ENCODE measurements around the gene PRIM1. TPM values are rescaled to one million over a fixed set of nuclear protein-coding genes. Genes with fewer than 3 reads are reported as not detected.

Gene PRIM1
- total RNA-seq, 6 donors from 2014 or later: 3.5 to 19.9 (median 8.4) TPM

DNA sequence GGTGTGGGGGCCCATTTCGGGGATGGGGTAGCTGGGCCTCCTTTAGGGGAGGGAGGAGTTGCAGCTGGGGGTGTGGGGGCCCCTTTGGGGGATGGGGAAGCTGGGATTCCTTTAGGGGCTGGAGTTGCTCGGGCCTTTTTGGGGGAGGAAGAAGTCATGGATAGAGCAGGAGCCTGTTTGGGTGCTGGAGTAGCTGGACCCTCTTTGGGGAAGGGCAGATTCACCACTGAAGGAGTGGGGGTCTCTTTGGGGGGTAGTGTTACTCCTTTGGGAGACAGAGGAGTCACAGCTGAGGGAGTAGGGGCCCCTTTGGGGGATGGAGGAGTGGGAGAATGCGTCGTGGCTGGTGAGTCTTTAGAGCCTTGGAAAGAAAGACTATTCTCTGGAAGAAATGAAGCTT lies 33.5 kb downstream of the PRIM1 start:
- no peak for ATAC-seq (ENCODE audit: low FRiP score in 2 of 2)
- DNase-seq: no peak
- Histone ChIP-seq H3K36me3 (peaks cover 6 to 67% (median 26%) of the 10 kb centered on the region in 4 donors), H3K9me3 (no peaks in the 10 kb centered on the region), H3K27ac (peak overlapping the region in 2 of 4 donors; percentile 25 to 37), H3K27me3 (no peaks in the 10 kb centered on the region), H3K4me3 (no peak overlapping the region), H3K4me1 (peaks cover 56 to 89% (median 67%) of the 10 kb centered on the region in 4 donors)
- WGBS, 2 donors: 67 to 69% methylated on average over 4 of the region's 4 CpGs
- TF ChIP-seq POLR2A (IDR thresholded peaks at IDR 0.05) (no peak), EP300 (IDR thresholded peaks at IDR 0.05) (no peak), POLR2AphosphoS5 (IDR thresholded peaks at IDR 0.05) (no peak)
- TF ChIP-seq, protein P1, sequence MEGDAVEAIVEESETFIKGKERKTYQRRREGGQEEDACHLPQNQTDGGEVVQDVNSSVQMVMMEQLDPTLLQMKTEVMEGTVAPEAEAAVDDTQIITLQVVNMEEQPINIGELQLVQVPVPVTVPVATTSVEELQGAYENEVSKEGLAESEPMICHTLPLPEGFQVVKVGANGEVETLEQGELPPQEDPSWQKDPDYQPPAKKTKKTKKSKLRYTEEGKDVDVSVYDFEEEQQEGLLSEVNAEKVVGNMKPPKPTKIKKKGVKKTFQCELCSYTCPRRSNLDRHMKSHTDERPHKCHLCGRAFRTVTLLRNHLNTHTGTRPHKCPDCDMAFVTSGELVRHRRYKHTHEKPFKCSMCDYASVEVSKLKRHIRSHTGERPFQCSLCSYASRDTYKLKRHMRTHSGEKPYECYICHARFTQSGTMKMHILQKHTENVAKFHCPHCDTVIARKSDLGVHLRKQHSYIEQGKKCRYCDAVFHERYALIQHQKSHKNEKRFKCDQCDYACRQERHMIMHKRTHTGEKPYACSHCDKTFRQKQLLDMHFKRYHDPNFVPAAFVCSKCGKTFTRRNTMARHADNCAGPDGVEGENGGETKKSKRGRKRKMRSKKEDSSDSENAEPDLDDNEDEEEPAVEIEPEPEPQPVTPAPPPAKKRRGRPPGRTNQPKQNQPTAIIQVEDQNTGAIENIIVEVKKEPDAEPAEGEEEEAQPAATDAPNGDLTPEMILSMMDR (IDR thresholded peaks at IDR 0.05): no peak

DNA sequence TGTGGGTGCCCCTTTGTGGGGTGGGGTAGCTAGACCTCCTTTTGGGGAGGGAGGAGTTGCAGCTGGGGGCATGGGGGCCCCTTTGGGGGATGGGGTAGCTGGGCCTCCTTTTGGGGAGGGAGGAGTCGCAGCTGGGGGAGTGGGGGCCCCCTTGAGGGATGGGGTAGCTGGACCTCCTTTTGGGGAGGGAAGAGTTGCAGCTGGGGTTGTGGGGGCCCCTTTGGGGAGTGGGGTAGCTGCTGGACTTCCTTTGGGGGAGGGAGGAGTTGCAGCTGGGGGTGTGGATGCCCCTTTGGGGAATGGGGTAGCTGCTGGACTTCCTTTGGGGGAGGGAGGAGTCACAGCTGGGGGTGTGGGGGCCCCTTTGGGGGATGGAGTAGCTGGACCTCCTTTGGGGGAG lies 34.0 kb downstream of the PRIM1 start:
- ATAC-seq (ENCODE audit: low FRiP score in 2 of 2): no peak
- DNase-seq: no peak
- Histone ChIP-seq H3K9me3 (no peaks in the 10 kb centered on the region), H3K36me3 (peaks cover 11 to 72% (median 31%) of the 10 kb centered on the region in 4 donors), H3K27ac (peak overlapping the region in 2 of 4 donors; percentile 25 to 37), H3K4me1 (peaks cover 51 to 85% (median 63%) of the 10 kb centered on the region in 4 donors), H3K27me3 (no peaks in the 10 kb centered on the region), H3K4me3 (no peak overlapping the region)
- TF ChIP-seq POLR2AphosphoS5 (IDR thresholded peaks at IDR 0.05) (no peak), EP300 (IDR thresholded peaks at IDR 0.05) (no peak), POLR2A (IDR thresholded peaks at IDR 0.05) (no peak)
- TF ChIP-seq, protein P1 (IDR thresholded peaks at IDR 0.05): no peak
- WGBS, 2 donors: 11 to 60% methylated on average over 1 of the region's 1 CpG

DNA sequence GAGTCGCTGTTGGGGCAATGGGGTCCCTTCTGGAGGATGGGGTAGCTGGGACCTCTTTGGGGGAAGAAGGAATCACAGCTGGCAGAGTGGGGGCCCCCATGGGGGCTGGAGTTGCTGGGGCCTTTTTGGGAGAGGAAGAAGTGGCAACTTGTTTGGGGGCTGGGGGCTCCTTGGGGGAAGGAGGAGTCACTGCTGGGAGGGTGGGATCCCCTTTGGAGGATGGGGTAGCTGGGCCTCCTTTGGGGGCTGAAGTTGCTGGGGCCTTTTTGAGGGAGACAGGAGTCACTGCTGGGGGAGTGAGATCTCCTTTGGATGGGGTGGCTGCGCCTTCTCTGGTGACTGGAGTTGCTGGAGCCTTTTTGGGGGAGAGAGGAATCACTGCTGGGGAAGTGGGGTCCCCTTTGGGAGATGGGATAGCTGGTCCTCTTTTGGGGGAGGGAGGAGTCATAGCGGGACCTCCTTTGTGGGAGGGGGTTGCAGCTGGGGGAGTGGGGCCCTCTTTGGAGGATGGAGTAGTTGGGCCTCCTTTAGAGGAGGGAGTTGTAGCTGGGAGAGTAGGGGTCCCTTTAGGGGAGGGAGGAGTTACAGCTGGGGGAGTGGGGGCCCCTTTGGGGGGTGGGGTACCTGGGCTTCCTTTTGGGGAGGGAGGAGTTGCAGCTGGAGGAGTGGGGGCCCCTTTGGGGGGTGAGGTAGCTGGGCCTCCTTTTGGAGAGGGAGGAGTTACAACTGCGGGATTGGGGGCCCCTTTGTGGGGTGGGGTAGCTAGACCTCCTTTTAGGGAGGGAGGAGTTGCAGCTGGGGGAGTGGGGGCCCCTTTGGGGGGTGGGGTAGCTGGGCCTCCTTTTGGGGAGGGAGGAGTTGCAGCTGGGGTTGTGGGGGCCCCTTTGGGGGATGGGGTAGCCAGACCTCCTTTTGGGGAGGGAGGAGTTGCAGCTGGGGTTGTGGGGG lies 34.9 kb downstream of the PRIM1 start:
- 83 to 85% methylated on average over 3 to 4 of the region's 4 CpGs for WGBS, 2 donors
- Histone ChIP-seq H3K27ac (peak overlapping the region in 2 of 4 donors; percentile 7 to 41), H3K27me3 (no peaks in the 10 kb centered on the region), H3K4me1 (peaks cover 42 to 75% (median 53%) of the 10 kb centered on the region in 4 donors), H3K9me3 (no peaks in the 10 kb centered on the region), H3K36me3 (peaks cover 21 to 74% (median 41%) of the 10 kb centered on the region in 4 donors), H3K4me3 (no peak overlapping the region)
- TF ChIP-seq, protein P1 (IDR thresholded peaks at IDR 0.05): no peak
- no peak for TF ChIP-seq POLR2A (IDR thresholded peaks at IDR 0.05)
- no peak for TF ChIP-seq POLR2AphosphoS5 (IDR thresholded peaks at IDR 0.05)
- TF ChIP-seq EP300 (IDR thresholded peaks at IDR 0.05): no peak
- DNase-seq (no peak), ATAC-seq (ENCODE audit: low FRiP score in 2 of 2) (no peak)

DNA sequence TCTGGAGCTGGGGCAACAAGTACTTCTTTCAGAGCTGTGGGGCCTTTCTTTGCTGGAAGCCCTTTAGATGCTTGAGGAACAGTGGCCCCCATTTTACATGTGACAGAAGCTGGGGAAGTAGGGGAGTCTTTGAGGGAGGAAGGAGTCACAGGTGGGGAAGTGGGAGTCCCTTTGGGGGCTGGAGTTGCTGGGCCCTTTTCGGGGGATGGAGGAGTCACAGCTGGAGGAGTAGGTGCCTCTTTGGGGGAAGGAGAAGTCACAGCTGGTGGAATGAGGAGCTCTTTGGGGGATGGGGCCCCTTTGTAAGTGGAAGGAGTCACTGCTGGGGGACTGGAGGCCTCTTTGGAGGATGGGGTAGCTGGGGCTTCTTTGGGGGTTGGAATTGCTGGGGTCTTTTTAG lies 35.7 kb downstream of the PRIM1 start:
- peaks cover 35 to 68% (median 46%) of the 10 kb centered on the region in 4 donors for H3K4me1 ChIP-seq
- ATAC-seq (ENCODE audit: low FRiP score in 2 of 2) (no peak), DNase-seq (no peak)
- WGBS, 2 donors: 39 to 64% methylated on average over 1 of the region's 1 CpG
- TF ChIP-seq, protein P1 (IDR thresholded peaks at IDR 0.05): no peak
- TF ChIP-seq POLR2A (IDR thresholded peaks at IDR 0.05): no peak
- no peak for TF ChIP-seq EP300 (IDR thresholded peaks at IDR 0.05)
- no peak for TF ChIP-seq POLR2AphosphoS5 (IDR thresholded peaks at IDR 0.05)
- H3K27me3 ChIP-seq: no peaks in the 10 kb centered on the region
- no peaks in the 10 kb centered on the region for H3K9me3 ChIP-seq
- H3K4me3 ChIP-seq: no peak overlapping the region
- H3K36me3 ChIP-seq: peaks cover 28 to 76% (median 47%) of the 10 kb centered on the region in 4 donors
- H3K27ac ChIP-seq: no peak overlapping the region

All from upper lobe of left lung (tissue), 6 donors.